ENCODE measurements around the gene RUBCN. TPM values are rescaled to one million over a fixed set of nuclear protein-coding genes. Genes with fewer than 3 reads are reported as not detected.

Gene RUBCN
- polyA plus RNA-seq, 1 experiment = 15.3 TPM

DNA sequence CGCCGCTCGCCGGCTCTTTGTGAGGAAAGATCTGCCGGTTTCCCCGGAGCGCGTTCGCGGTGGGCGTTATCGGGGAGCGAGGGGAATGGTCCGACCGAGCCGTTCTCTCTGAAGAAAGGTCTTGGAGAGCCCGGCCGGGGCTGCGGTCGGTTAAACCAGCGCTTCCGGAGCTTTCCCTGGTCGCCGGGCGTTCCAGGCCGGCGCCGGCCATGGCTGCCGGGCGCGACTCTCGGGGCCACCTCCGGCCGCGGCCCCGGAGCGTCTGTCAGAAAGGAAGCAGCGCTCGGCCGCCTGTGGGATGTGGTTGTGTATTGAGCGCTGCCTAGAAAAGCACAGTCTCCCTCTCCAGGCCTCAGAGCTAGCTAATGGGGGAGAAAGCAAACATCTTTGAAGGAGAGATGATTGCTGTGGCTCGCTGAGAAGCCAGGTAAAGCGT lies 13.7 kb upstream of the RUBCN start:
- DNase-seq (ENCODE audit: low read depth) = no peak
- TF ChIP-seq, protein P1, sequence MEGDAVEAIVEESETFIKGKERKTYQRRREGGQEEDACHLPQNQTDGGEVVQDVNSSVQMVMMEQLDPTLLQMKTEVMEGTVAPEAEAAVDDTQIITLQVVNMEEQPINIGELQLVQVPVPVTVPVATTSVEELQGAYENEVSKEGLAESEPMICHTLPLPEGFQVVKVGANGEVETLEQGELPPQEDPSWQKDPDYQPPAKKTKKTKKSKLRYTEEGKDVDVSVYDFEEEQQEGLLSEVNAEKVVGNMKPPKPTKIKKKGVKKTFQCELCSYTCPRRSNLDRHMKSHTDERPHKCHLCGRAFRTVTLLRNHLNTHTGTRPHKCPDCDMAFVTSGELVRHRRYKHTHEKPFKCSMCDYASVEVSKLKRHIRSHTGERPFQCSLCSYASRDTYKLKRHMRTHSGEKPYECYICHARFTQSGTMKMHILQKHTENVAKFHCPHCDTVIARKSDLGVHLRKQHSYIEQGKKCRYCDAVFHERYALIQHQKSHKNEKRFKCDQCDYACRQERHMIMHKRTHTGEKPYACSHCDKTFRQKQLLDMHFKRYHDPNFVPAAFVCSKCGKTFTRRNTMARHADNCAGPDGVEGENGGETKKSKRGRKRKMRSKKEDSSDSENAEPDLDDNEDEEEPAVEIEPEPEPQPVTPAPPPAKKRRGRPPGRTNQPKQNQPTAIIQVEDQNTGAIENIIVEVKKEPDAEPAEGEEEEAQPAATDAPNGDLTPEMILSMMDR (IDR thresholded peaks at IDR 0.05; ENCODE audit: insufficient read depth, low read depth, low read length) = no peak; the same call in 1 of the 2 replicates

GRCh38 chr3:197749601-197750395 lies 13.1 kb upstream of the RUBCN start, which contains the start of gene FYTTD1:
Gene FYTTD1 (plus strand): TSS chr3:197749883. CDS start chr3:197749972, 89 bp downstream.
- Histone ChIP-seq H3K4me3 (ENCODE audit: low read depth, low read length) (peak within 1 kb of the TSS; percentile 85), H3K27me3 (ENCODE audit: control insufficient read depth, insufficient read depth, low read length) (no peaks in the 10 kb centered on the region), H3K36me3 (ENCODE audit: control insufficient read depth, insufficient read depth, low read length) (no peaks in the 10 kb centered on the region)
- DNase-seq (ENCODE audit: low read depth) = no peak
- CTCF ChIA-PET = interaction anchor here (0.9 kb wide), 1 partner anchor 34 kb away, joined by 3 read pairs; no protein-coding TSS in a partner anchor
- TF ChIP-seq, protein P1 (IDR thresholded peaks at IDR 0.05; ENCODE audit: insufficient read depth, low read depth, low read length) = peak; percentile 48
- POLR2A ChIA-PET = interaction anchor here (0.6 kb wide), 2 partner anchors 153 to 196 kb away, joined by 5 to 20 read pairs; no protein-coding TSS in a partner anchor

More for the DNA sequence above, 13.7 kb upstream of the RUBCN start:
- CTCF ChIA-PET = interaction anchor here (1.3 kb wide), 1 partner anchor 14 kb away, joined by 4 read pairs; the partner anchor contains the start of gene RUBCN
- Histone ChIP-seq H3K36me3 (ENCODE audit: control insufficient read depth, insufficient read depth, low read length) (no peaks in the 10 kb centered on the region), H3K27me3 (ENCODE audit: control insufficient read depth, insufficient read depth, low read length) (no peaks in the 10 kb centered on the region), H3K4me3 (ENCODE audit: low read depth, low read length) (peak overlapping the region; percentile 85)
- POLR2A ChIA-PET = interaction anchor here (0.6 kb wide), 1 partner anchor 152 kb away, joined by 20 read pairs; no protein-coding TSS in a partner anchor

- TF ChIP-seq, protein P1 (IDR thresholded peaks at IDR 0.05; ENCODE audit: insufficient read depth, low read depth, low read length) = no peak
- H3K36me3 ChIP-seq (ENCODE audit: control insufficient read depth, insufficient read depth, low read length) = no peaks in the 10 kb centered on the region
- no peak for DNase-seq (ENCODE audit: low read depth)
- ChIA-PET CTCF (interaction anchor here (0.8 to 1.3 kb wide), 4 partner anchors 33 to 150 kb away, joined by 3 read pairs; partner anchors contain the start of gene LRCH3), POLR2A (interaction anchor here (0.6 kb wide), 1 partner anchor 195 kb away, joined by 5 read pairs; no protein-coding TSS in a partner anchor)
- H3K27me3 ChIP-seq (ENCODE audit: control insufficient read depth, insufficient read depth, low read length) = no peaks in the 10 kb centered on the region
- peak overlapping the region; percentile 85 for H3K4me3 ChIP-seq (ENCODE audit: low read depth, low read length)
Observed at GRCh38 chr3:197749315-197749600, 12.6 kb upstream of the RUBCN start.

DNA sequence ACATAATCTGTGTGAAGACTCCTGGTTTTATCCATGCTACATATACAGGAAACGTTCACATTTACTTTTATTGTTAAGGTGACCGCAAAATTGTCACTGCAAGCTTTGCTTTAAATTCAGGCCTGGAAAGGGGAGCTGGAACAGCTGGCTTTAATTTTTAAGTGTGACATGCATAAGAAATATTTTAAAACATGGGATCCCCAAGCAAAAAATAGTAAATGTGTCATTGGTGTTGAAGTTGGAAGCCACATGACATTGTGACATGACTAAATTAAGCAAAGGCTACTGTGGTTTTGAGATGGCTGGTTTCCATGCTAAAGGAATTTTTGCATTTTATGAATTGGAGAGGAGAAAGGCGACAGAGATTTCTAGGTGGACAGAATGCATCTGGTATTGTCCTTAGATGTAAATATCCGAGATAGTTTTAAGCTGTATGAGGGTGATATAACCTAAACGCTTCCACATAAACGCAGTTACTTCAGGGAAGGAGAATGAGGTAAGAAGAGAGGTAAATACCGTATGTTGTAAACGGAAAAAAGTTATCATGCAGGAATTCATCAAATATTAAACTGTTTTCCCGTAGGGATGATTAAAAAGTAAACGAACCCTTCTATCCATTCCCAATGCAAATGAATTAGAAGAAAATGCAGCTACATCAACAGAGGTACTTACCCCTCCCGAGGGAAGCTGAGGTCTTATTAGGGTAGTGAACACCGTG lies 12.1 kb upstream of the RUBCN start:
- CTCF ChIA-PET = interaction anchor here (0.8 to 1.3 kb wide), 4 partner anchors 33 to 150 kb away, joined by 3 read pairs; partner anchors contain the start of gene LRCH3
- peak; percentile 74 for DNase-seq (ENCODE audit: low read depth)
- TF ChIP-seq, protein P1 (IDR thresholded peaks at IDR 0.05; ENCODE audit: insufficient read depth, low read depth, low read length) = no peak

More for the DNA sequence above, 12.1 kb upstream of the RUBCN start:
- peak overlapping the region; percentile 85 for H3K4me3 ChIP-seq (ENCODE audit: low read depth, low read length)
- POLR2A ChIA-PET = no interaction called here
- H3K27me3 ChIP-seq (ENCODE audit: control insufficient read depth, insufficient read depth, low read length) = no peaks in the 10 kb centered on the region
- H3K36me3 ChIP-seq (ENCODE audit: control insufficient read depth, insufficient read depth, low read length) = no peaks in the 10 kb centered on the region

All from BJ (cell line).